HL-60 (cell line): ENCODE data around the gene PHKG2.

Experiments used
- POLR2AphosphoS5 ChIP-seq: IDR thresholded peaks from 2 replicates; pipeline ENCODE4 v1.6.1; 2012; ENCODE audit warnings: low read depth
- TF ChIP-seq, protein P1 (sequence below): IDR thresholded peaks from one replicate; pipeline ENCODE4 v1.5.1; 2011; ENCODE audit warnings: low read length, control low read depth, inconsistent platforms; ENCODE audit not compliant: insufficient read depth
- TF ChIP-seq, protein P2 (sequence below): IDR thresholded peaks from 2 replicates; pipeline ENCODE4 v1.6.1; 2012; ENCODE audit warnings: low read depth; ENCODE audit not compliant: insufficient replicate concordance

DNA sequence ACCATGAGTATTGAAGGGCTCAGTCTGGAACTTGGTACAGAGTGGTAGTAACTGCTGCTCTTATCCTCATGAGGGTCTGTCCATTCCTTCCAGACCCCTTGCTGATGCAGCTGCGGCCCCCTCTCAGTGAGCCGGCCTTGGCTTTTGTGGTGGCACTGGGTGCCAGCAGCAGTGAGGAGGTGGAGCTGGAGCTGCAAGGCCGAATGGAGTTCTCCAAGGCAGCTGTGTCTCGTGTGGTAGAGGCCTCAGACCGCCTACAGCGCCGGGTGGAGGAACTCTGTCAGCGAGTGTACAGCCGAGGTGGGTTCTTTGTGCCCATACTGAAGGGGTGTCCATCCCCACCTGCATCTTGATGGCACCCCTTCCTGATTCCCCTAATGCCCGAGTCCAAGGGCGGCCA is 15.9 kb downstream of the PHKG2 start:
- TF ChIP-seq POLR2AphosphoS5 = no peak
- TF ChIP-seq, protein P1, sequence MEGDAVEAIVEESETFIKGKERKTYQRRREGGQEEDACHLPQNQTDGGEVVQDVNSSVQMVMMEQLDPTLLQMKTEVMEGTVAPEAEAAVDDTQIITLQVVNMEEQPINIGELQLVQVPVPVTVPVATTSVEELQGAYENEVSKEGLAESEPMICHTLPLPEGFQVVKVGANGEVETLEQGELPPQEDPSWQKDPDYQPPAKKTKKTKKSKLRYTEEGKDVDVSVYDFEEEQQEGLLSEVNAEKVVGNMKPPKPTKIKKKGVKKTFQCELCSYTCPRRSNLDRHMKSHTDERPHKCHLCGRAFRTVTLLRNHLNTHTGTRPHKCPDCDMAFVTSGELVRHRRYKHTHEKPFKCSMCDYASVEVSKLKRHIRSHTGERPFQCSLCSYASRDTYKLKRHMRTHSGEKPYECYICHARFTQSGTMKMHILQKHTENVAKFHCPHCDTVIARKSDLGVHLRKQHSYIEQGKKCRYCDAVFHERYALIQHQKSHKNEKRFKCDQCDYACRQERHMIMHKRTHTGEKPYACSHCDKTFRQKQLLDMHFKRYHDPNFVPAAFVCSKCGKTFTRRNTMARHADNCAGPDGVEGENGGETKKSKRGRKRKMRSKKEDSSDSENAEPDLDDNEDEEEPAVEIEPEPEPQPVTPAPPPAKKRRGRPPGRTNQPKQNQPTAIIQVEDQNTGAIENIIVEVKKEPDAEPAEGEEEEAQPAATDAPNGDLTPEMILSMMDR = no peak
- TF ChIP-seq, protein P2, sequence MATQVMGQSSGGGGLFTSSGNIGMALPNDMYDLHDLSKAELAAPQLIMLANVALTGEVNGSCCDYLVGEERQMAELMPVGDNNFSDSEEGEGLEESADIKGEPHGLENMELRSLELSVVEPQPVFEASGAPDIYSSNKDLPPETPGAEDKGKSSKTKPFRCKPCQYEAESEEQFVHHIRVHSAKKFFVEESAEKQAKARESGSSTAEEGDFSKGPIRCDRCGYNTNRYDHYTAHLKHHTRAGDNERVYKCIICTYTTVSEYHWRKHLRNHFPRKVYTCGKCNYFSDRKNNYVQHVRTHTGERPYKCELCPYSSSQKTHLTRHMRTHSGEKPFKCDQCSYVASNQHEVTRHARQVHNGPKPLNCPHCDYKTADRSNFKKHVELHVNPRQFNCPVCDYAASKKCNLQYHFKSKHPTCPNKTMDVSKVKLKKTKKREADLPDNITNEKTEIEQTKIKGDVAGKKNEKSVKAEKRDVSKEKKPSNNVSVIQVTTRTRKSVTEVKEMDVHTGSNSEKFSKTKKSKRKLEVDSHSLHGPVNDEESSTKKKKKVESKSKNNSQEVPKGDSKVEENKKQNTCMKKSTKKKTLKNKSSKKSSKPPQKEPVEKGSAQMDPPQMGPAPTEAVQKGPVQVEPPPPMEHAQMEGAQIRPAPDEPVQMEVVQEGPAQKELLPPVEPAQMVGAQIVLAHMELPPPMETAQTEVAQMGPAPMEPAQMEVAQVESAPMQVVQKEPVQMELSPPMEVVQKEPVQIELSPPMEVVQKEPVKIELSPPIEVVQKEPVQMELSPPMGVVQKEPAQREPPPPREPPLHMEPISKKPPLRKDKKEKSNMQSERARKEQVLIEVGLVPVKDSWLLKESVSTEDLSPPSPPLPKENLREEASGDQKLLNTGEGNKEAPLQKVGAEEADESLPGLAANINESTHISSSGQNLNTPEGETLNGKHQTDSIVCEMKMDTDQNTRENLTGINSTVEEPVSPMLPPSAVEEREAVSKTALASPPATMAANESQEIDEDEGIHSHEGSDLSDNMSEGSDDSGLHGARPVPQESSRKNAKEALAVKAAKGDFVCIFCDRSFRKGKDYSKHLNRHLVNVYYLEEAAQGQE = no peak
